Naive thymus-derived CD4-positive, alpha-beta T cell (primary cell): ENCODE results near the gene SEC14L1. TPM values are rescaled to one million over a fixed set of nuclear protein-coding genes. Genes with fewer than 3 reads are reported as not detected.

Source experiments
- ATAC-seq: fragments of 150-1000 bp; cut with Tn5 transposase; 2 replicates; pipeline ENCODE4 v1.10.0; 2021; ENCODE audit warnings: mild to moderate bottlenecking, moderate library complexity
- CTCF ChIA-PET: fragments of 350-600 bp; sonication (Branson Sonifier 250); formaldehyde crosslinking; loops from one replicate; lab custom pipeline; 2021; ENCODE audit warnings: antibody characterized with exemption; lab: Charles Lee
- POLR2A ChIA-PET: fragments of 350-600 bp; sonication (Branson Sonifier 250); formaldehyde crosslinking; loops from one replicate; lab custom pipeline; 2021; ENCODE audit warnings: antibody characterized with exemption, inconsistent platforms; lab: Charles Lee
- DNase-seq, 9 donors: peaks; one replicate each; pipeline versions ENCODE4 v3.0.0 to v3.0.0-alpha.2; 2020 to 2022; ENCODE audit warnings: mixed read lengths in 1 of 9
- H3K27ac ChIP-seq: one replicate; pipeline ENCODE4 v1.7.0; 2013; ENCODE audit warnings: mild to moderate bottlenecking, low read depth, low read length, moderate library complexity
- H3K27me3 ChIP-seq, 2 donors: one replicate each; pipeline ENCODE4 v1.7.0; 2013; ENCODE audit warnings: low read length in 2 of 2, mild to moderate bottlenecking in 2 of 2, moderate library complexity in 2 of 2; ENCODE audit not compliant: control insufficient read depth in 2 of 2, insufficient read depth in 2 of 2
- H3K36me3 ChIP-seq, 3 experiments: 1 replicate in 2 of 3; 2 replicates in 1 of 3; pipeline ENCODE4 v1.7.0; 2013; ENCODE audit warnings: low read length in 3 of 3, mild to moderate bottlenecking in 3 of 3, moderate library complexity in 1 of 3; ENCODE audit not compliant: insufficient read depth in 3 of 3, control insufficient read depth in 2 of 3
- H3K4me1 ChIP-seq, 2 donors: one replicate each; pipeline ENCODE4 v1.7.0; 2013; ENCODE audit warnings: low read length in 2 of 2, mild to moderate bottlenecking in 2 of 2, moderate library complexity in 1 of 2; ENCODE audit not compliant: control insufficient read depth in 2 of 2, insufficient read depth in 2 of 2
- H3K4me3 ChIP-seq: 2 replicates; pipeline ENCODE4 v1.7.0; 2013; ENCODE audit warnings: mild to moderate bottlenecking, low read length
- H3K9me3 ChIP-seq, 3 experiments: 1 replicate in 2 of 3; 2 replicates in 1 of 3; pipeline ENCODE4 v1.7.0; 2013; ENCODE audit warnings: low read length in 3 of 3; ENCODE audit not compliant: control insufficient read depth in 2 of 3
- H3K27ac Mint-ChIP-seq, 9 donors: one replicate each; pipeline ENCODE4 v1.8.0; 2020 to 2022; ENCODE audit warnings: mixed read lengths in 9 of 9, mild to moderate bottlenecking in 8 of 9, moderate library complexity in 5 of 9, inconsistent platforms in 2 of 9
- H3K27me3 Mint-ChIP-seq, 5 donors: one replicate each; pipeline ENCODE4 v1.8.0; 2021 to 2022; ENCODE audit warnings: mixed read lengths in 5 of 5, mild to moderate bottlenecking in 1 of 5
- H3K36me3 Mint-ChIP-seq, 5 donors: one replicate each; pipeline ENCODE4 v1.8.0; 2020 to 2022; ENCODE audit warnings: mixed read lengths in 5 of 5, mild to moderate bottlenecking in 3 of 5, inconsistent platforms in 1 of 5
- H3K4me1 Mint-ChIP-seq, 7 donors: one replicate each; pipeline ENCODE4 v1.8.0; 2020 to 2022; ENCODE audit warnings: mixed read lengths in 7 of 7, mild to moderate bottlenecking in 3 of 7, inconsistent platforms in 1 of 7
- H3K4me3 Mint-ChIP-seq, 10 donors: one replicate each; pipeline ENCODE4 v1.8.0; 2020 to 2022; ENCODE audit warnings: mild to moderate bottlenecking in 10 of 10, mixed read lengths in 10 of 10, moderate library complexity in 6 of 10, inconsistent platforms in 2 of 10
- H3K9me3 Mint-ChIP-seq, 11 donors: one replicate each; pipeline ENCODE4 v1.8.0; 2020 to 2022; ENCODE audit warnings: mixed read lengths in 11 of 11, mild to moderate bottlenecking in 4 of 11, inconsistent platforms in 1 of 11, moderate library complexity in 1 of 11
- intact Hi-C, 2 donors: fragments of 100-400 bp; cut with micrococcal nuclease; formaldehyde crosslinking; loops; one replicate each; pipeline ENCODE4 v1.15.1; 2023
- polyA plus RNA-seq, 2 donors: library from polyadenylated mRNA; unstranded; fragments of 300-500 nt; fragmentation: Illumina TruSeq; gene quantifications; one replicate each; pipeline ENCODE4 v1.2.3, GENCODE V29; 2021
- total RNA-seq, 6 experiments: library from RNA in 5 of 6; stranded (reverse) in 5 of 6; gene quantifications; 1 replicate in 5 of 6; 2 replicates in 1 of 6; pipeline ENCODE4 v1.2.3 and lab custom pipeline; 2021 to 2026

The SEC14L1 gene
- total and polyA plus RNA-seq, 7 experiments from 2014 or later = 7.0 to 103 (median 28.7) TPM

DNA sequence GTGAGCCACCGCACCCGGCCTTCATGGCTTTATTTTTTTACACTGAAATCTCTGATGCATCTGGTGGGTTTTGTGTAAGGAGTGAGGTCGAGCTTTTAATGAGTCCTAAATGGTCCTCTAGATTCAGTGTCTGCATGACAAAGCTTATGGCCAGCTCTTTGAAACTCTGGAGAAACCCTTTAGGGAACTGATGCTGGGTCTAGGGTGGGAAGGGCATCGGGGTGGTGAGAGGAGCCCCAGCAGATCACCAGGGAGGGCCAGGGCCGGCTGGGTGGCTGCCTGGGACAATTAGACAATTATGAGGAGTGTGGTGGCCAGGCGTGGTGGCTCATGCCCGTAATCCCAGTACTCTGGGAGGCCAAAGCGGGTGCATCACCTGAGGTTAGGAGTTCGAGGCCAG, 93.9 kb downstream of the SEC14L1 start:
- ATAC-seq (no peak), DNase-seq (no peak)
- ChIA-PET CTCF (interaction anchor here (1.0 to 2.4 kb wide), 2 partner anchors 146 to 176 kb away, joined by 3 to 5 read pairs; no protein-coding TSS in a partner anchor), POLR2A (interaction anchor here (0.7 kb wide), 1 partner anchor 165 kb away, joined by 3 read pairs; no protein-coding TSS in a partner anchor)
- H3K36me3 Mint-ChIP-seq = peaks cover 0 to 4% (median 0%) of the 10 kb centered on the region in 5 donors
- Histone ChIP-seq H3K36me3 (no peaks in the 10 kb centered on the region), H3K9me3 (no peaks in the 10 kb centered on the region), H3K27ac (no peak overlapping the region), H3K27me3 (no peaks in the 10 kb centered on the region), H3K4me1 (no peaks in the 10 kb centered on the region), H3K4me3 (no peak overlapping the region)
- H3K27ac Mint-ChIP-seq = peak overlapping the region in 3 of 9 donors; percentile 14 to 77 (median 68)
- peaks cover 0 to 3% (median 0%) of the 10 kb centered on the region in 11 donors for H3K9me3 Mint-ChIP-seq
- H3K4me1 Mint-ChIP-seq = peaks cover 5 to 22% (median 9%) of the 10 kb centered on the region in 7 donors
- H3K4me3 Mint-ChIP-seq = peak overlapping the region; percentile 25 to 84 (median 76)
- intact Hi-C loops = loop anchor here in 1 of 2 donors (10.0 kb wide), 1 partner anchor 50 kb away; no protein-coding TSS in a partner anchor
- H3K27me3 Mint-ChIP-seq = no peaks in the 10 kb centered on the region

DNA sequence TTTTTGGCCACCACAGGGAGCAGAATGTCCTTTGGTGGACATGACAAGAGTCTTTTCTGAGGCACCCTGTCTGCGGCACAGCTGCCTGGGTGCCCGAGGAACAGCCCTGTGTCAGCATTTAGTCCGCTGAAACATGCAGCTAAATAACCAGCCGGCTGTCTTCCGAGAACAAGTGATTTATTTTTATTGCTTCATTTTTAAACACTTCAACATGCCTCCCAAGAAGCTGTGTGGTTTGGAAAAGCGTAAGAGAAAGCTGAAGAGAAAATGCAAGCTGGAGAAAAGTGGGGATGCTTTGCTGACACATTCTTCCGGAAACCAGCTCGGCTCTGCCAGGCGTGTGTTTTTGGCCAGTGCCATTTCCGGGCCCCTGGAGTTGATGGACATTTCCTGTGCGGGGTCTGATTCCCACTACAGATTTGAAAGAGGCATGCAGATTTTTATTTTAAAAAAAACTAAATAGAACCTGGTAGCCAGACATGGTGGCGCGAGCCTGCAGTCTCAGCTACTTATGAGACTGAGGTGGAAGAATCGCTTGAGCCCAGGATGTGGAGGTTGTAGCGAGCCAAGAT, 94.7 kb downstream of the SEC14L1 start:
- intact Hi-C loops = loop anchor here in 1 of 2 donors (10.0 kb wide), 1 partner anchor 51 kb away; no protein-coding TSS in a partner anchor
- peak in 2 of 9 donors; percentile 14 to 20 for DNase-seq
- Histone ChIP-seq H3K36me3 (no peaks in the 10 kb centered on the region), H3K4me1 (no peaks in the 10 kb centered on the region), H3K27me3 (no peaks in the 10 kb centered on the region), H3K27ac (no peak overlapping the region), H3K9me3 (no peaks in the 10 kb centered on the region), H3K4me3 (peak overlapping the region; percentile 24)
- H3K4me1 Mint-ChIP-seq = peaks cover 5 to 22% (median 9%) of the 10 kb centered on the region in 7 donors
- peak overlapping the region in 6 of 9 donors; percentile 14 to 77 (median 34) for H3K27ac Mint-ChIP-seq
- POLR2A ChIA-PET = no interaction called here
- CTCF ChIA-PET = interaction anchor here (0.6 to 2.4 kb wide), 4 partner anchors 80 to 176 kb away, joined by 3 to 5 read pairs (median 3); no protein-coding TSS in a partner anchor
- peak overlapping the region; percentile 70 to 87 (median 79) for H3K4me3 Mint-ChIP-seq
- peaks cover 0 to 4% (median 0%) of the 10 kb centered on the region in 5 donors for H3K36me3 Mint-ChIP-seq
- no peaks in the 10 kb centered on the region for H3K27me3 Mint-ChIP-seq
- peaks cover 0 to 3% (median 0%) of the 10 kb centered on the region in 11 donors for H3K9me3 Mint-ChIP-seq
- ATAC-seq = peak; percentile 27

DNA sequence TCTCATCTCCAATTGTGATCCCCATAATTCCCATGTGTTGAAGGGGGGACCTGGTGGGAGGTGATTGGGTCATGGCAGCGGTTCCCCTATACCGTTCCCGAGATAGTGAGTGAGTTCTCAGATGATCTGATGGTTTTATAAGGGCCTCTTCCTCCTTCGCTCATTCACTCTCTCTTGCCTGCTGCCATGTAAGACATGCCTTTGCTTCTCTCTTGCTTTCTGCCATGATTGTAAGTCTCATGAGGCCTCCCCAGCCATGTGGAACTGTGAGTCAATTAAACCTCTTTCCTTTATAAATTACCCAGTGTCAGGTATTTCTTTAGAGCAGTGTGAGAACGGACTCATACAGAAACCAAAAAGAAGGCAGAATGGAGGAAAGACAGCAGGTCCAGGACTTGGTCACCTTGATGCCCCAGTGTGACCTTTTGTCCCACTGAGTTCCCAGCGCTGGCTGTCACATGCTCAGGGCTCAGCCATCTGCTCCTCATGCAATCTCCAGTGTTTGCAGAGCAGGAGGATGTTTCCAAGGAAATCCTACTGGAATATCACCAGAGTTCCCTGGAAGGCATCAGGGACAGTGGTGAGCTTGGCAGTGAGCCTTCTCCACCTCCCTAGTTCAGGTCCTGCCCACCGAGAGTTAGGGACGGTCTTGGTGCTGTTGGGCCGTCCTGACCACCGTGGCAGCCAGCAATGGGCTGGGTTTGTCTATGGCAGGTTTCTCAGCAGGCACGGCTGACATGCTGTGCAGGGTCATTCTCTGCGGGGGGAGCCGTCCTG, 96.7 kb downstream of the SEC14L1 start:
- Mint-ChIP-seq H3K9me3 (peaks cover 0 to 3% (median 0%) of the 10 kb centered on the region in 11 donors), H3K4me1 (peaks cover 5 to 22% (median 9%) of the 10 kb centered on the region in 7 donors), H3K27ac (peak overlapping the region in 1 of 9 donors; percentile 14), H3K36me3 (peaks cover 0 to 4% (median 0%) of the 10 kb centered on the region in 5 donors), H3K27me3 (no peaks in the 10 kb centered on the region), H3K4me3 (peak overlapping the region in 2 of 10 donors; percentile 8 to 18)
- Histone ChIP-seq H3K4me3 (no peak overlapping the region), H3K36me3 (no peaks in the 10 kb centered on the region), H3K27ac (no peak overlapping the region), H3K9me3 (no peaks in the 10 kb centered on the region), H3K27me3 (no peaks in the 10 kb centered on the region), H3K4me1 (no peaks in the 10 kb centered on the region)
- ChIA-PET CTCF (interaction anchor here (0.7 kb wide), 1 partner anchor 12 kb away, joined by 3 read pairs; no protein-coding TSS in a partner anchor), POLR2A (interaction anchor here (1.2 kb wide), 1 partner anchor 149 kb away, joined by 3 read pairs; no protein-coding TSS in a partner anchor)
- intact Hi-C loops = loop anchor here in 1 of 2 donors (10.0 kb wide), 1 partner anchor 53 kb away; no protein-coding TSS in a partner anchor
- no peak for DNase-seq
- no peak for ATAC-seq

DNA sequence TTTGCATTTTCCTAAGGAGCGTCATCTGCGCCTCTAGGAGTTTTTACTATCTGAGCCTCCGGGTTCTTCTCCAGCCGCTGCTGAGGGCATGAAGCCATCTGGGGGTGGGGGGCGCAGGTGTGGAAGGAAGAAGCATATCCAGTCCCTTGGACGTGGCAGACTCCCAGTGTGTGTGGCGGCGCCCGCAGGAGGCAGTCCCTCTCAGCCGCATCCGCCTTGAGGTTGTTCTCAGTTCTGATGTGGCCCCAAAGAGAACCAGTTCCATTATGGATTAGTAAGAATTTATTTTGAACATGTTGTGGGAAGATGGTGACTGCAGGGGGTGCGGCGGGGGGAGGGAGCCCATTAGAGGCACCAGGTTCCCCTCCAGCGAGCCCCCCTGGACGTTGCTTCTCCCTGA, 100.2 kb downstream of the SEC14L1 start:
- Histone ChIP-seq H3K27ac (no peak overlapping the region), H3K4me1 (no peaks in the 10 kb centered on the region), H3K4me3 (no peak overlapping the region), H3K36me3 (no peaks in the 10 kb centered on the region), H3K27me3 (no peaks in the 10 kb centered on the region), H3K9me3 (no peaks in the 10 kb centered on the region)
- ChIA-PET CTCF (no interaction called here), POLR2A (interaction anchor here (0.6 kb wide), 1 partner anchor 12 kb away, joined by 3 read pairs; no protein-coding TSS in a partner anchor)
- Mint-ChIP-seq H3K27me3 (peaks cover 0 to 4% (median 0%) of the 10 kb centered on the region in 5 donors), H3K27ac (no peak overlapping the region), H3K4me3 (no peak overlapping the region), H3K4me1 (peaks cover 0 to 17% (median 2%) of the 10 kb centered on the region in 7 donors), H3K36me3 (peaks cover 0 to 4% (median 0%) of the 10 kb centered on the region in 5 donors), H3K9me3 (peaks cover 0 to 3% (median 0%) of the 10 kb centered on the region in 11 donors)
- no peak for DNase-seq
- intact Hi-C loops = no loop called here
- no peak for ATAC-seq

DNA sequence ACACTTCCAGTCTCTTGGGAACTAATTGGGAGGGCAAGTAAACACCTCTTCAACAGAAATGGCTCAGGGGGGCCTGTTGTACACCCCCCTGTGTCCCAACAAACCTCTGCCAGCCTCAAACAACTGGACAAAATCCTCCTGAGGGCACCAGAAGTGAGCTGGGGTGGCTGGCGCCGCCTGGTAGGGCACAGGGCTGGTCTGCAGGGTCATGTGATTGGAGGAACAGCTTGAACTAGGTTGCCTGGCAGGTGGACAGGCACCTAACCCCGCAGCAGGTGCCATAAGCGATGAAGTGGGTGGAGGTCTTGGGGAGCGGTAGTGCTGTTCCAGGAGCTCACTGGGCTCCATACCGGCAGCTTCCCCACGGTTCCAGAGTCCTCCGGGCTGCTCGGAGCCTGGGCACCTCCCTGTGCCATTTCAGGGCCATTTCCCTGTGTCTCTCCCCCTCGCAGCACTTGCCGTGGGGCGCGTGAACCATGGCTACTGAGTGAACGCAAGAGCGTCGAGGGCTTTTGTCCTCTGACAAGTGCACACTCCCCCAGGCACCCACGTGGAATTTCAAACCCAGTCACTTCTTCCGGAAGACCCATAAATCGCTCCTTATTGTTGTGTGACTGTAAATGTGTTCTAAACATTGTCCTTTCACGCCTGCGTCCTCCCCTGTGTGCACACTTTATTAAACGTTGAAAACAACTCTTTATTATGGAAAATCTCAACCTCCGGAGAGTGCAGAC, 101.5 kb downstream of the SEC14L1 start:
- no peak for ATAC-seq
- Histone ChIP-seq H3K27ac (no peak overlapping the region), H3K4me3 (no peak overlapping the region), H3K9me3 (no peaks in the 10 kb centered on the region), H3K4me1 (peaks cover 0 to 5% of the 10 kb centered on the region in 2 donors), H3K36me3 (no peaks in the 10 kb centered on the region), H3K27me3 (no peaks in the 10 kb centered on the region)
- Mint-ChIP-seq H3K9me3 (peaks cover 0 to under 1% (median 0%) of the 10 kb centered on the region in 11 donors), H3K27me3 (peaks cover 0 to 4% (median 0%) of the 10 kb centered on the region in 5 donors), H3K36me3 (peaks cover 0 to 1% (median 0%) of the 10 kb centered on the region in 5 donors), H3K4me1 (peaks cover 0 to 19% (median 3%) of the 10 kb centered on the region in 7 donors), H3K27ac (no peak overlapping the region), H3K4me3 (no peak overlapping the region)
- intact Hi-C loops = no loop called here
- ChIA-PET POLR2A (interaction anchor here (0.9 kb wide), 1 partner anchor 154 kb away, joined by 3 read pairs; no protein-coding TSS in a partner anchor), CTCF (interaction anchor here (0.5 to 1.5 kb wide), 2 partner anchors 24 to 374 kb away, joined by 3 read pairs; partner anchors contain the start of gene MGAT5B)
- no peak for DNase-seq
